Measurements from ENCODE around the gene DHRS4L2.
"Not testable (repeated sequence)": the region's sequence is repeated elsewhere in the genome, so short reads cannot be mapped to it uniquely, and the experiment has no call there.

DHRS4L2 gene

DNA sequence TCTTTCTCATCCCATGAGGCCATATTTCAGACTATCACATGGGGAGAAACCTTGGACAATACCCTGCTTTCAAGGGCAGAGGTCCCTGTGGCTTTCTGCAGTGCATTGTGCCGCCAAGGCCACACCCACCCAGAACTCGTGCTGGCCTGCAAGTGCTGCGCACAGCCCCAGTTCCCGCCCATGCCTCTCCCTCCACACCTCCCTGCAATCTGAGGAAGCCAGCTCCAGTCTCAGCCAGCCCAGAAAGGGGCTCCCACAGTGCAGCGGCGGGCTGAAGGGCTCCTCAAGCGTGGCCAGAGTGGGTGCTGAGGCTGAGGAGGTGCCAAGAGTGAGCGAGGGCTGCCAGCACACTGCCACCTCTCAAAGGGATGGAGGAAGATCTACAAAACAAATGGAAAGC lies 15.6 kb upstream of the DHRS4L2 start:
- DNase-seq (ENCODE audit: low spot score) = not testable (repeated sequence)

DNA sequence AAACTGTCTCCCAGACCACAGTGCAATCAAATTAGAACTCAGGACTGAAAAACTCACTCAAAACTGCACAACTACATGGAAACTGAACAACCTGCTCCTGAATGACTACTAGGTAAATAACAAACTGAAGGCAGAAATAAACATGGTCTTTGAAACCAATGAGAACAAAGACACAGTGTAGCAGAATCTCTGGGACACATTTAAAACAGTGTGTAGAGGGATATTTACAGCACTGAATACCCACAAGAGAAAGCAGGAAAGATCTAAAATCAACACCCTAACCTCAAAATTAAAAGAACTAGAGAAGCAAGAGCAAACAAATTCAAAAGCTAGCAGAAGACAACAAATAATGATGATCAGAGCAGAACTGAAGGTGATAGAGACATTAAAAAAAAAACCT lies 14.7 kb upstream of the DHRS4L2 start:
- DNase-seq (ENCODE audit: low spot score) = not testable (repeated sequence)

DNA sequence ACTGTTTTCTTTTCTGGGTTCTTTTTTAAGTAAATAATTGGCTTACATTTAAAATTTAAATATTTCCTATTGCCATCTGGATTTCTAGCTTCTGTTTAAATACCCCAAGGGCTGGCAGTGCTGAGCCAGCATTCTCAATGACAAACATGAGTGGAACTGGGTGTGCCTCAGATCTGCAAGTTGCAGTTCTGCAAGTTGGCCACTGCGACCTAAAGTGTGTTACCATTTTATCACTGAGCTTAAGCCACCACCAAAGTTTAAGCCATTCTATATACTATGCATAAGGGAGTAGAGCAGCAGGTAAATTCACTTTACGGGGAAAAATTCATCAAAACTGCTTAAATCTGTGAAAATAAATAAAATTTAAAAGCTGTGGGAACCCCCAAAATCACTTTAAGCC lies 11.5 kb upstream of the DHRS4L2 start:
- DNase-seq (ENCODE audit: low spot score) = not testable (repeated sequence)

DNA sequence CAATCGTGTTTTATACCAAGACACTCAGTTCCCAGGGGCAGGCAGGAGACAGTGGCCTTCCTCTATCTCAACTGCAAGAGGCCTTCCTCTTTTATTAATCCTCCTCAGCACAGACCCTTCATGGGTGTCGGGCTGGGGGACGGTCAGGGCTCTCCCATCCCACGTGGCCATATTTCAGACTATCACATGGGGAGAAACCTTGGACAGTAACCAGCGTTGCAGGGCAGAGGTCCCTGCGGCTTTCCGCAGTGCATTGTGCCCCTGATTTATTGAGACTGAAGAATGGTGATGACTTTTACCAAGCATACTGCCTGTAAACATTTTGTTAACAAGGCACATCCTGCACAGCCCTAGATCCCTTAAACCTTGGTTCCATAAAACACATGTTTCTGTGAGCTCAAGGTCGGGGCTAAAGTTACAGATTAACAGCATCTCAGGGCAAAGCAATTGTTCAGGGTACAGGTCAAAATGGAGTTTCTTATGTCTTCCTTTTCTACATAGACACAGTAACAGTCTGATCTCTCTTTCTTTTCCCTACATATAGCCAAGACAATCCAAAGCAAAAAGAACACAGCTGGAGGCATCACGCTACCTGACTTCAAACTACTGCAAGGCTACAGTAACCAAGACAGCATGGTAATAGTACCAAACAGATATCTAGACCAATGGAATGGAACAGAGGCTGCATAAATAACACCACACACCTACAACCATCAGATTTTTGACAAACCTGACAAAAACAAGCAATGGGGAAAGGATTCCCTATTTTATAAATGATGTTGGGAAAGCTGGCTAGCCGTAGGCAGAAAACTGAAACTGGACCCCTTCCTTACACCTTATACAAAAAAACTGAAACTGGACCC lies 6.5 kb upstream of the DHRS4L2 start:
- DNase-seq (ENCODE audit: low spot score) = not testable (repeated sequence)

DNA sequence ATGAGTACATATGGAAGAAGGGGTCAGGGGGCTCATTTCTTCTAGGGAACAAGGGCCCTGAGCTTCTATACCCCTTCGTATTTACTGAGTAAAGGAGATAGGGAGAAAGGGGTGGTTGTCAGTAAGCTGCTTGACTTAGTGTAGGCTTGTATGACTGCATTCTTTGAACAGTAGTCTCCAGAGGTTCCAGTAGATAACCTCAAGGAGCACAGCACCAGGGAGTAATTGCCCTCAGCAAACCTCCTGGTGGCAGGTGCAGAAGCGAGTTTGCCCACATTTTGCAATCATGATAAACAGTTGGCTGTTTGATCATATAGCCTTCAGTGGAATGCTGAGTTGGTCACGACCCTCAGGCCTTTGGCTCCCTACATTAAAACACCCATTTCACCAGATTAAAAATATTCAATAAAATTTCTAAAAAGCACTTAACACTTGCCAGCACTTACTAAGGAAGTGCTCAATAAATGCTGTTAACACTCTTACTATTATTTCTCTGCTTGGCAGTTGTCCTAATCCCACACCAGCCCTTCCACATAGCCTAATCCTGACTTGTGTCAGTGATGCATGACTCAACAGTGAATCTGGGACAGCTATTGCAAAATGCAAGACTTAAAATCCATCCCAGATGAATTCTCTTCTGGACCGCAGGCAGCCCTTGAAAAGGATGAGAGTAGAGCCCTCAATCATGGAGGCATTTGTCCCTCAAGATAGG lies 3.7 kb upstream of the DHRS4L2 start:
- no peak for DNase-seq (ENCODE audit: low spot score)

DNA sequence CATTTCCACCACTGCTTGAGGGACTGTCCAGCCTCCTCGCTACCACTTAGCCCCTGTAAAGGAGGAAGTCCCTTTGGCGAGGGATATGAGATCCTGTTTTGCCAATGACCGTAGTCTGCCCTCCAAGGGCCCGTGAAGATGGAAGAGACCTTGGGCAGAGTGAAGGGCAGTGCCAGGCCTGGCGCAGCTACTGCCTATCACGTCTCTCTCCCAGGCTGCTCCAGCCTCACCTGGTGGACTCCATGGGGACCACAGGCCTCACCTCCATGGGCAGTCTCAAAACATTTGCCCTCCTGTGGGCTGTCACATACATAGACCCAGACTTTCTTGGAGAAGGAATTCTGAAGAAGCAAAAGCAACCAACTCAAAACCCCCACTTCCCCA lies 514 bp upstream of the DHRS4L2 start:
- not testable (repeated sequence) for DNase-seq (ENCODE audit: low spot score)

DNA sequence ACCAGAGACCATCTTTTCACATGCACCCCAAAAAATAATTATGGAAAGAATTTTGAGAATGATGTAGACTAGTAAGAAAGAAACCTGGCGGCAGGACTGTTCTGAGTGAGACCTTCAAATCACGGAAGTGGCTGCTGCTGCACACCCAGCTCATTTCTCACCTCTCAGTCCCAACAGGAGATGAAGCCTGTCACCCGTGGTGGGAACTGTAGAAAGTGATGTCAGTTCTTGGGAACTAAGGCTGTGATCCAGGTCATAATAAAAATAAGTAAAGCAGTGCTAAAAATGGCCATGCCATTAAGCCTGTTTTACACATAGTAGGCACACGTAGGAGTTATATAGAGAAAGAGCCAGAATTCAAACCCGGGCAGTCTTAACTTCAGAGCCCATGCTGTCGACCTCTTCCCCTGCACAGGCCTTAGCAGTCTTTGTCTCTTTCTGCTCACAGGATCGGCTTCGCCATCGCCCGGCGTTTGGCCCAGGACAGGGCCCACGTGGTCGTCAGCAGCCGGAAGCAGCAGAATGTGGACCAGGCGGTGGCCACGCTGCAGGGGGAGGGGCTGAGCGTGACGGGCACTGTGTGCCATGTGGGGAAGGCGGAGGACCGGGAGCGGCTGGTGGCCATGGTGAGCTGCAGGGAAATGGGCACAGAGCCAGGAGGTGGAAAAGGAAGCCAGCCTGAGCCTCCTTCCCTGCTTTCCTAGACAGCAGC lies 1.2 kb downstream of the DHRS4L2 start:
- not testable (repeated sequence) for DNase-seq (ENCODE audit: low spot score)

DNA sequence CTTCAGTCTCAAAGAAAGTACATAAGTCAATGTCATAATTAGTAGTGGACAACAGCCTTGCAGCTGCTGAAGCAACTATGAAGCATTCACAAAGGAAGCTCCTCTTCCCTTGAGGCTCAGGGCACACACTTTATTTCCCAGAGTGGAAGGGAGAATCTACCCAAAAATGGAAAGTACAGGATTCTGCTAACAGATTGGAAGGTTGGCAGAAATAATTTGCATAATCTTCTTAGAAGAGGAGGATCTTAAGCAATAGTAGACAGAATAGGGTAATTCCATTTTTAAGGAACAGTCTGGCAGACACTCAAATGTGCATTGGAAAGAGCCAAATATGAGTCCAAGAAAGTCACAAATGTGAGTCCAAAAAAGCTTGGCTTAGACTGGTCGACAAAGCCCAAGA lies 2.2 kb downstream of the DHRS4L2 start:
- not testable (repeated sequence) for DNase-seq (ENCODE audit: low spot score)

DNA sequence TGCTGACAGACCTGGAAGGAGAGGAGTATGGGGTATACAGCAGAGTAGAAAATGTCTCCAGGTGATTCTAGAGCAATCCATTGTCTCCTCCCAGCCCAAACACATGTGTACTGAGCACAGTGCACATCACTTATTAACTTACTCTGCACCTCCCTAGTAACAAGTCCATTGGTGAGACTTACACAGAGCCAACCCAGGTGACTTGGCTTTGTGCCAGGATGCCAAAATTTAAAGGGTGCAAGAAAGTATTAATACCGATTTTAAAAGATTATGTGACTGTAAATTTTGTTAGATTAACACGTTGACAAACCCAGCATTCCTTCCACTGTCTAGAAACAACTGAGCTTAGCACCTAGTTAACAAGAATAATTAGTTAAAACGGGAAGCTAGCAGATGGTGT lies 4.3 kb downstream of the DHRS4L2 start:
- not testable (repeated sequence) for DNase-seq (ENCODE audit: low spot score)

DNA sequence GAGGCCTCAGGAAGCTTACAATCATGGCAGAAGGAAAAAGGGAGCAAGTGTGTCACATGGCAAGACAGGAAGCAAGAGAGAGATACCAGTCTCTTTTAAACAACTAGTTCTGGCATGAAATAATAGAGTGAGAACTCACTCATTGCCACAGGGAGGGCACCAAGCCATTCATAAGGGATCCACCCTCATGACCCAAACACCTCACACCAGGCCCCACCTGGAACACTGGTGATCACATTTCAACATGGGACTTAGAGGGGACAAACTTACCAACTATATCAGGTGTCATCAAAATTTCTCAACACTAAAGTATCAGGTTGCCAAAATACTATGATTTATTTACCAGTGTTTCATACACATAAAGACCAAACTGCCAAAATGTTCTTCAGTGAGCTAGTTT lies 7.3 kb downstream of the DHRS4L2 start:
- DNase-seq (ENCODE audit: low spot score) = not testable (repeated sequence)

DNA sequence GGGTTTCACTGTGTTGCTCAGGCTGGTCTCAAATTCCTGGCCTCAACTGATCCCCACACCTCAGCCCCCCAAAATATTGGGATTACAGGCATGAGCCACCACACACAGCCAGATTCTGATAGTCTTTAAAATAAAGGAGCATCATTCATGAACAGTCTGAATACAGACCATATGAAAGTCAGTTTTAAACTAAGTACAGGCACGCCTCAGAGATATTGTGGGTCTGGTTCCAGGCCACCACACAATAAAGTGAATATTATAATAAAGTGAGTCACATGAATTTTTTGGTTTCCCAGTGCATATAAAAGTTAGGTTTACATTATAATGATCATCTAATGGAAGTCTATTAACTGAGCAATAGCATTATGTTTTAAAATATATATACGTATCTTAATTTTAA lies 8.1 kb downstream of the DHRS4L2 start:
- DNase-seq (ENCODE audit: low spot score) = not testable (repeated sequence)

DNA sequence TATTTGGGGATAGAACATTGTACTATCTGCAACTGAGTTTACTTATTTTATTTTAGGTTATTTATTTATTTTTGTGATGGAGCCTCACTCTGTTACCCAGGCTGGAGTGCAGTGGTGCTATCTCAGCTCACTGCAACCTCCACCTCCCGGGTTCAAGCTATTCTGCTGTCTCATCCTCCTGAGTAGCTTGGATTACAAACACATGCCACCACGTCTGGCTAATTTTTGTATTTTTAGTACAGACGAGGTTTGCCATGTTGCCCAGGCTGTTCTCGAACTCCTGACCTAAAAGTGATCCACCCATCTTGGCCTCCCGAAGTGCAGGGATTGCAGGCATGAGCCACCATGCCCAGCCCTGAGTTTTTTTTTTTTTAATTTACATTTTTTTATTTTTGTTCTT lies 10.9 kb downstream of the DHRS4L2 start:
- not testable (repeated sequence) for DNase-seq (ENCODE audit: low spot score)

DNA sequence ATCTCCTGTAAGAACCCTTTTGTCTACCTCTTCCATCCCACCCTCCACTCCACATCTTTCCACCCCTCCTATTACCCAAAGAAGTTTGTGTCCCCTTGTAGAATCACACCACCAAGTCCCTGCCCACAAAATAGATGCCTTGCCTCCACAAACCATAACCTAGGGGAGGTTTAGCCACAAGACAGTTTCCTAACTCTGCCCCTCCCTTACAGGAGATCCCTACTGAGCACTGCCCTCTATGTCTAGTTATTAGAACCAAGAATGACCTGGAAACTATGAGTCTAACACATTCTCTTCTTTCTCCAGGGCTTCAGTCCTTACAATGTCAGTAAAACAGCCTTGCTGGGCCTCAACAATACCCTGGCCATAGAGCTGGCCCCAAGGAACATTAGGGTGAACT lies 12.3 kb downstream of the DHRS4L2 start:
- not testable (repeated sequence) for DNase-seq (ENCODE audit: low spot score)

DNA sequence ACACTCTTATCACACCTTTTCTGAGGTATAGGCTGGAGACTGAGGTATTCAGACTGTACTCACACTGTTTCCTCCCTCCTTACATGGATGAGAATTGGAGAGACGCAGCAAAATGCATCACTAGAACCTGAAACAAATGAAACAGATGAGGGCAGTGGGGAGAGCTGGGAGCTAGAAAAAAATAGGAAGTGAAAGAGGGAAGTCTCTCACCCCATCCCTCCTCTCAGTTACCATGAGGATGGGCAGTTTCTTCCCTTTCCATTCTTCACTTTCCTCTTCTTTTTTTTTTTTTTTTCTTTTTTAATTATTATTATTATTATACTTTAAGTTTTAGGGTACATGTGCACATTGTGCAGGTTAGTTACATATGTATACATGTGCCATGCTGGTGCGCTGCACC lies 12.9 kb downstream of the DHRS4L2 start:
- DNase-seq (ENCODE audit: low spot score) = not testable (repeated sequence)

DNA sequence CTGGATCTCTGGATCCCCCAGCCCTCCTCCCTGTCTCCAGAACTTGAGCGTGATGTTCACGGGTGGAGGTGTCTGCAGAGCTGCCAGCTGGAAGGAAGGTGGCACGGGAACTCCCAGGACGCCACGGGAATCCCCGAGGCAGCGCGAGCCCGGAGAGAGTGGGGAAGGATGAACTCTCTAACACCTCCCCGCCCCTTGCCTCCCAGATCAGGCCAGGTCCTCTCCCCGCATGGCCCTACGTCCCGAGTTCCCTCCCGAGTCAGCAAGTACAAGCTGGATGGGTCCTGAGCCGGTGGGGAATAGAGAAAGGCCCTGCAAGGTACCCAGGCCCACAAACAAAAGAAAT lies 17.7 kb downstream of the DHRS4L2 start:
- DNase-seq (ENCODE audit: low spot score) = not testable (repeated sequence)

DNA sequence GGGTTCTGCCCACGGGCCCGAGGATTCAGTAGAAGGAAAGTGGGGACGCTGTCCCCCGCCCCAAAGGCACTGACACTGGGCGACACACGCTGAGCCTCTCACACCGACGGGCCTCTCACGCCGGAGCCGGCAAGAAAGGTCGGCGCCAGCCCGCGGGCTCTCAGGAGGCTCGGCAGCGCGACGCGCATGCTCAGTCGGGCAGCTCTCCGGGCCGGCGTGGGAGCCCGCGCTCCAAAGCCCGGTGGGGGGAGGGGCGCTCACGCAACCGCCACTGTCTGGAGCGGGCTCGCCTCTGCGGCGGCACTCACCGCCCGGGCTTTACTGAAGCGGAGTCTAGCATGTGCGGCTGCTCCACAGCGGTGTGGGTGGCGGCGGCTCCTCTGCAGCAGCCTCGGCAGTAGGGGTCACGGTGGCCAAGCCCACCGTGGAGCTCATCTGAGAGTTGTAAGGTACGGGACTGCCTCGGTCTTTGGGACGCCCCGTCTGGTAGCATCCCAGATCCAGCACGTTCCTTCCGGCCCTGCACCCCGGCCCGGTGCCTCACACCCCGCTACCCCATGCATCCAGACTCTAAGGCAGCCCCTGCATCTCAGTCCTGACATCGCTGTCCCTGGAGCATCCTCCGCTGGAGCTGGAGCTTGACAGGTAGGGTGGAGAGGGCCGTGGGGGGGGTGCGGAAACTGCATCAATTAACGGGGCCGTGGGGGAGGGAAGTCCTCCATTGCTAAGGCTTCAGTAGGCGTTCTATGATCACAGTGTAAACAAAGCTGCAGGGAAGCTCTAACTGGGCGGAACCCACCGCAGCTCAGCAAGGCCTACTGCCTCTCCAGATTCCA lies 18.3 kb downstream of the DHRS4L2 start:
- DNase-seq (ENCODE audit: low spot score) = peak; percentile 67

DNA sequence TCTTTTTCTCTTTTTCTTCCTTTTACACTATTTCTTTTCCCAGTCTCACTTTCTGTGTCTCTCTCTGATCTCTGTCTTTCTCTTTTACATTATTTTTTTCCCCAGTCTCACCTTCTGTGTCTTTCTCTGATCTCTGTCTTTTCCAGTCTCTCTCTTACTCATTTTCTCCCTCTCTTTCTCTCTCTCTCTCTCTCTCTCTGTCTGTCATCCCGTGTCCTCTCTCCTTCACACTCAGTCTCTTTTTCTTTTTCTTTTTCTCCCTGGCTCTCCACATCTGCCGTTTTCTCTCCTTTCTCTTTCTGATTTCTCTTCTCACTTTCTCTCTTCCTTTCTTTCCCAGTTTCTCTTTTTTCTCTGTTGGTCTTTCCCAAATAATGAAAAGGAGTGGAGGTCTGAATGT lies 22.3 kb downstream of the DHRS4L2 start:
- no peak for DNase-seq (ENCODE audit: low spot score)

DNA sequence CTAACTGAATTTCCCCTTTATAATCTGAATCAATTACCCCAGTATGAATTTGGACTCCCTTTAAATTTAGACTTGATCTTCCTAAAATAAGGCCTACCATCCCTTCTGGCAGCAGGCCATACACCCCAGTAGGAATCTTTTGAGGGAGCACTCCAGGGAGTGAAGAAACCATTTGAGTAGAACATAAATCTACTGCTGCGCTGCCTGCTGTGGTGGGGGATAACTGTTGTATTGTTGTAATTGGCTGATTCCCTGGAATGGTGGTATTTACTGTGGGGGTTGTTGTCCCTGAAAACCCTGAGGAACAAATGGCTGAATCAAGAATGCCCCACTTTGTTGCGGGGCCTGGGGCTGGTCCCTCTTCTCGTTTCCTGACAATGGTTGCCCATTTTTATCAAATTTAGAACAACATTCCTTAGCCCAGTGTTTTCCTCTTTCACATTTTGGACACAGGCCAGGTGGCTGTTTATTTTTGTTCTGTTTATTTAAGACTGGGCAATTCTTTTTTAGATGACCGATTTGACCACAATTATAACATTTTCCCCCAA lies 24.1 kb downstream of the DHRS4L2 start:
- DNase-seq (ENCODE audit: low spot score) = not testable (repeated sequence)

DNA sequence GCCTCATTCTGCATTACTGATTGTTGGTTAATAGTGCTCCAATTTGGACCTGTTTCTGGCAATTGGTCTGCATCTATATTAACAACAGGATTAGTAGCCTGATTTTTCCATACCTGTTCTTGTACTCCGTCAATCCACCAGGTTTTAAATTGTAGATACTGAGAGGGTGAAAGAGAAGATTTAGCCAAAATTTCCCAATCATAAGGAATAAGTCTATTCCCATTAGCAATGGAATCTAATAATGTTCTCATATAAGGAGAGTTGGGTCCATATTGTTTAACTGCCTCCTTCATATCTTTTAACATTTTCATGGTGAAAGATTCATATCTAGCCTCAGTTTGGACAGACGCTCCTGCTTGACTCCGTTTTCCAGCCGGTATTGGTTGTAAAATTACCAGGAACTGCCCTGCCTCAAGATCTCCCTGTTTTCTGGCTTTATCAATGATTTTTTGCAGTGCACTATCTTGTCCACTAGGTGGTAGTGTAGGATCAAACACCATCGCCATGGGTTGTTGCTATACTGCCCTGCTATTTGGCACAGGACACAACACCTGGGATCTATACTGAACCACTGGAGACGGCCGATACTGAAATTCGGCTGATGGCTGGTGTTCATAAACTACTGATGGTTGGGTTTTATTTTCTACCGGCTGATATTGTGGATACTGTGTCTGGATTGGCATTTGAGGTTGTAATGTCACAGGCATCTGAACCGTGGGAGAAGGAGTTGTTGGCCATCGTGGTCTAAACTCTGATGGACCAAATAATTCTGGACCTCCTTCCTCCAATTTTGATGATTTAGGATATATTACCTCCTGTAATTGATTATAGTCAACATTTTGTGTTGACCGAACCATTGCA lies 25.2 kb downstream of the DHRS4L2 start:
- DNase-seq (ENCODE audit: low spot score) = peak; percentile 56

DNA sequence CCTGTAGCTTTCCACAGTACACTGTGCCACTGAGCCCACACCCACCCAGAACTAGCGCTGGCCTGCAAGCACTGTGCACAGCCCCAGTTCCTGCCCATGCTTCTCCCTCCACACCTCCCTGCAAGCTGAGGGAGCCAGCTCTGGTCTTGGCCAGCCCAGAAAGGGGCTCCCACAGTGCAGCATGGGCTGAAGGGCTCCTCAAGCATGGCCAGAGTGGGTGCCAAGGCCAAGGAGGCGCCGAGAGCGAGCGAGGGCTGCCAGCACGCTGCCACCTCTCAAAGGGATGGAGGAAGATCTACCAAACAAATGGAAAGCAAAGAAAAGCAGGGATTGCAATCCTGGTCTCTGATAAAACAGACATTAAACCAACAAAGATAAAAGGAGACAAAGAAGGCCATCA lies 27.0 kb downstream of the DHRS4L2 start:
- DNase-seq (ENCODE audit: low spot score) = not testable (repeated sequence)

DNA sequence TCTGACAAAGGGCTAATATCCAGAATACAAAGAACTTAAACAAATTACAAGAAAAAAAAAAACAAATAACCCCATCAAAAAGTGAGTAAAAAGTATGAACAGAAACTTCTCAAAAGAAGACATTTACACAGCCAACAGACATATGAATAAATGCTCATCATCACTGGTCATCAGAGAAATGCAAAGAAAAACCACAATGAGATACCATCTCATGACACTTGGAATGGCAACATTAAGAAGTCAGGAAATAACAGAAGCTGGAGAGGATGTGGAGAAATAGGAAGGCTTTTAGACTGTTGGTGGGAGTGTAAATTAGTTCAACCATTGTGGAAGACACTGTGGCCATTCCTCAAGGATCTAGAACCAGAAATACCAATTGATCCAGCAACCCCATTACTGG lies 30.2 kb downstream of the DHRS4L2 start:
- not testable (repeated sequence) for DNase-seq (ENCODE audit: low spot score)
